Measurements from ENCODE around the gene TAS2R40. TPM values are rescaled to one million over a fixed set of nuclear protein-coding genes. Genes with fewer than 3 reads are reported as not detected.
A peak's percentile ranks its signal among the peaks of the same experiment; 100 is the strongest.

The TAS2R40 gene
- total RNA-seq, 1 experiment from 2014 or later: not detected

- intact Hi-C loops (cut with micrococcal nuclease): loop anchor here (5.0 kb wide), 1 partner anchor 151 kb away; the partner anchor contains the start of gene EPHA1
- TF ChIP-seq ATF3 (IDR thresholded peaks at IDR 0.05) (no peak), RAD21 (IDR thresholded peaks at IDR 0.05; ENCODE audit: low read depth) (no peak), EGR1 (IDR thresholded peaks at IDR 0.05; ENCODE audit: low read depth) (no peak), CTCF (IDR thresholded peaks at IDR 0.05 in 2 of 3, conservative IDR thresholded peaks at IDR 0.05 in 1 of 3; ENCODE audit: borderline replicate concordance in 1 of 3, insufficient read depth in 1 of 3, low read depth in 2 of 3, low read length in 2 of 3) (peak in 2 of 3 experiments; percentile 1 to 24; a peak in 1 of 6 replicates), MAX (IDR thresholded peaks at IDR 0.05) (no peak)
- H3K4me3 ChIP-seq (replicated peaks in 1 of 2; ENCODE audit: low read depth in 1 of 2, low read length in 2 of 2): no peak overlapping the region
- DNase-seq (ENCODE audit: low read depth, low spot score) (no peak), ATAC-seq (peak; percentile 54; the same call in 1 of the 2 replicates)
- H3K27me3 ChIP-seq (ENCODE audit: insufficient read depth, low read length): no peaks in the 10 kb centered on the region
- H4K20me1 ChIP-seq (ENCODE audit: insufficient read depth): no peaks in the 10 kb centered on the region
- BruUV-seq (replicated peaks): no TSS peak
- no peaks in the 10 kb centered on the region for H3K36me3 ChIP-seq (ENCODE audit: control insufficient read depth in 1 of 2, insufficient read depth in 2 of 2, low read length in 2 of 2)
- no peak overlapping the region for H3K4me2 ChIP-seq (ENCODE audit: low read length)
- no peaks in the 10 kb centered on the region for H3K79me2 ChIP-seq (ENCODE audit: insufficient read depth, low read length)
- peaks cover 6 to 16% of the 10 kb centered on the region in 2 experiments; a peak in 3 of 4 replicates for H3K4me1 ChIP-seq (ENCODE audit: control insufficient read depth in 1 of 2, insufficient read depth in 2 of 2, low read length in 2 of 2)
- CTCF ChIA-PET: no interaction called here
- H3K9ac ChIP-seq (ENCODE audit: low read length): no peak overlapping the region
- RAD21 ChIA-PET (ENCODE audit: low non-redundant PET in 1 of 2, low total read pairs in 2 of 2, uncharacterized antibody in 2 of 2, unreplicated experiment in 2 of 2): no interaction called here
- POLR2A ChIA-PET: no interaction called here
- no peaks in the 10 kb centered on the region for H3K9me2 ChIP-seq (ENCODE audit: insufficient read depth)
- H3K27ac ChIP-seq (ENCODE audit: low read depth, low read length): no peak overlapping the region
- no peak overlapping the region for H2AFZ ChIP-seq (ENCODE audit: low read depth, low read length, poor library complexity, severe bottlenecking)
- H3K9me3 ChIP-seq (ENCODE audit: control insufficient read depth in 1 of 2, insufficient read depth in 1 of 2, low read depth in 1 of 2, low read length in 2 of 2): no peaks in the 10 kb centered on the region
Observed at GRCh38 chr7:143256325-143256724, 34.5 kb downstream of the TAS2R40 start.

GRCh38 chr7:143256932-143257331, 35.1 kb downstream of the TAS2R40 start:
- no peak overlapping the region for H3K4me3 ChIP-seq (replicated peaks in 1 of 2; ENCODE audit: low read depth in 1 of 2, low read length in 2 of 2)
- CTCF ChIA-PET: no interaction called here
- intact Hi-C loops (cut with micrococcal nuclease): loop anchor here (5.0 kb wide), 1 partner anchor 150 kb away; the partner anchor contains the start of gene EPHA1

More at GRCh38 chr7:143256932-143257331, 35.1 kb downstream of the TAS2R40 start:
- Histone ChIP-seq H3K9ac (ENCODE audit: low read length) (no peak overlapping the region), H3K79me2 (ENCODE audit: insufficient read depth, low read length) (no peaks in the 10 kb centered on the region), H3K4me1 (ENCODE audit: control insufficient read depth in 1 of 2, insufficient read depth in 2 of 2, low read length in 2 of 2) (peaks cover 6 to 16% of the 10 kb centered on the region in 2 experiments; a peak in 3 of 4 replicates), H3K9me2 (ENCODE audit: insufficient read depth) (no peaks in the 10 kb centered on the region), H3K27ac (ENCODE audit: low read depth, low read length) (no peak overlapping the region), H3K9me3 (ENCODE audit: control insufficient read depth in 1 of 2, insufficient read depth in 1 of 2, low read depth in 1 of 2, low read length in 2 of 2) (no peaks in the 10 kb centered on the region), H3K36me3 (ENCODE audit: control insufficient read depth in 1 of 2, insufficient read depth in 2 of 2, low read length in 2 of 2) (no peaks in the 10 kb centered on the region), H2AFZ (ENCODE audit: low read depth, low read length, poor library complexity, severe bottlenecking) (no peak overlapping the region), H4K20me1 (ENCODE audit: insufficient read depth) (no peaks in the 10 kb centered on the region), H3K27me3 (ENCODE audit: insufficient read depth, low read length) (no peaks in the 10 kb centered on the region), H3K4me2 (ENCODE audit: low read length) (no peak overlapping the region)
- BruUV-seq (replicated peaks): no TSS peak
- DNase-seq (ENCODE audit: low read depth, low spot score) (no peak), ATAC-seq (no peak)
- RAD21 ChIA-PET (ENCODE audit: low non-redundant PET in 1 of 2, low total read pairs in 2 of 2, uncharacterized antibody in 2 of 2, unreplicated experiment in 2 of 2): no interaction called here
- POLR2A ChIA-PET: no interaction called here
- 0 out of 6 replicates have a peak, but pooled peaks of 1 of the 3 experiments have one; percentile 0 for TF ChIP-seq CTCF (IDR thresholded peaks at IDR 0.05 in 2 of 3, conservative IDR thresholded peaks at IDR 0.05 in 1 of 3; ENCODE audit: borderline replicate concordance in 1 of 3, insufficient read depth in 1 of 3, low read depth in 2 of 3, low read length in 2 of 3)
- TF ChIP-seq FOSL1 (IDR thresholded peaks at IDR 0.05; ENCODE audit: low read depth): no peak

Measured in HCT116 (cell line).